H1 (cell line): ENCODE data around the gene TMEM221.

Experiments
- ATF2 ChIP-seq: IDR thresholded peaks from 2 replicates; pipeline ENCODE4 v1.6.1; 2012; ENCODE audit warnings: low read length, inconsistent platforms
- CEBPB ChIP-seq: IDR thresholded peaks from 2 replicates; pipeline ENCODE4 v1.6.1; 2012; ENCODE audit warnings: low read depth, low read length
- CTCF ChIP-seq, 3 experiments: IDR thresholded peaks; 1 replicate in 2 of 3; 2 replicates in 1 of 3; pipeline versions ENCODE4 v1.5.1 to v1.6.1; 2011; ENCODE audit warnings: low read length in 3 of 3, mild to moderate bottlenecking in 3 of 3, inconsistent platforms in 2 of 3, low read depth in 1 of 3, moderate library complexity in 1 of 3; ENCODE audit not compliant: insufficient read depth in 1 of 3; ENCODE audit errors: control extremely low read depth in 1 of 3
- EGR1 ChIP-seq: IDR thresholded peaks from 2 replicates; pipeline ENCODE4 v1.6.1; 2011; ENCODE audit warnings: low read depth, low read length, borderline replicate concordance
- EP300 ChIP-seq, 2 experiments: IDR thresholded peaks; 1 replicate in 1 of 2; 2 replicates in 1 of 2; pipeline ENCODE4 v1.6.1; 2011 to 2012; ENCODE audit warnings: low read depth in 2 of 2, low read length in 2 of 2, mild to moderate bottlenecking in 2 of 2, borderline replicate concordance in 1 of 2, inconsistent platforms in 1 of 2, moderate library complexity in 1 of 2
- EZH2 ChIP-seq: fragments of 200-600 bp; sonication (generic); IDR thresholded peaks from 2 replicates; pipeline ENCODE4 v1.7.1; 2012; ENCODE audit warnings: low read depth, mild to moderate bottlenecking, moderate library complexity, low read length, inconsistent platforms; ENCODE audit not compliant: severe bottlenecking
- FOSL1 ChIP-seq: IDR thresholded peaks from 2 replicates; pipeline ENCODE4 v1.6.1; 2011; ENCODE audit warnings: mild to moderate bottlenecking, low read depth, low read length, moderate library complexity; ENCODE audit not compliant: insufficient read depth
- GABPA ChIP-seq: IDR thresholded peaks from 2 replicates; pipeline ENCODE4 v1.6.1; 2011; ENCODE audit warnings: mild to moderate bottlenecking, low read length, moderate library complexity, borderline replicate concordance; ENCODE audit not compliant: insufficient read depth
- JUN ChIP-seq: IDR thresholded peaks from 2 replicates; pipeline ENCODE4 v1.6.1; 2011; ENCODE audit warnings: low read depth, mild to moderate bottlenecking, improper control_type of control experiment, low read length
- PHF8 ChIP-seq: fragments of 200-600 bp; sonication (generic); conservative IDR thresholded peaks from 2 replicates; pipeline ENCODE4 v1.7.1; 2012; ENCODE audit warnings: low read depth, mild to moderate bottlenecking, inconsistent platforms, low read length, moderate library complexity
- POLR2A ChIP-seq, 2 experiments: IDR thresholded peaks; 1 replicate in 1 of 2; 2 replicates in 1 of 2; pipeline ENCODE4 v1.6.1; 2011; ENCODE audit warnings: low read depth in 2 of 2, low read length in 2 of 2, mild to moderate bottlenecking in 2 of 2; ENCODE audit errors: control extremely low read depth in 1 of 2
- SIN3A ChIP-seq, 2 experiments: IDR thresholded peaks in 1 of 2; conservative IDR thresholded peaks in 1 of 2; 2 replicates each; pipeline ENCODE4 v1.6.1; 2011 to 2012; ENCODE audit warnings: low read length in 2 of 2, improper control_type of control experiment in 1 of 2, low read depth in 1 of 2, mild to moderate bottlenecking in 1 of 2
- ZNF274 ChIP-seq: IDR thresholded peaks from 2 replicates; pipeline ENCODE4 v1.7.0; 2012; ENCODE audit warnings: low read length, borderline replicate concordance; ENCODE audit errors: extremely low read depth

GRCh38 chr19:17475541-17476115 lies 27.2 kb upstream of the TMEM221 start:
- TF ChIP-seq EZH2 (no peak), CTCF (IDR thresholded peaks at IDR 0.05; ENCODE audit: control extremely low read depth in 1 of 3, insufficient read depth in 1 of 3, low read depth in 1 of 3, low read length in 3 of 3) (no peak), GABPA (no peak), FOSL1 (no peak), JUN (no peak), POLR2A (IDR thresholded peaks at IDR 0.05; ENCODE audit: control extremely low read depth in 1 of 2, low read depth in 2 of 2, low read length in 2 of 2) (no peak), EP300 (IDR thresholded peaks at IDR 0.05; ENCODE audit: borderline replicate concordance in 1 of 2, low read depth in 2 of 2, low read length in 2 of 2) (no peak), ATF2 (no peak), ZNF274 (no peak), SIN3A (conservative IDR thresholded peaks at IDR 0.05 in 1 of 2, IDR thresholded peaks at IDR 0.05 in 1 of 2; ENCODE audit: low read depth in 1 of 2, low read length in 2 of 2) (no peak), PHF8 (no peak), CEBPB (no peak), EGR1 (no peak)
